ENCODE data around the gene LEMD2.

GRCh38 chr6:33740794-33741193 lies 48.1 kb downstream of the LEMD2 start:
- TF ChIP-seq EZH2 (IDR thresholded peaks at IDR 0.05): no peak
- TF ChIP-seq POLR2AphosphoS5 (IDR thresholded peaks at IDR 0.05; ENCODE audit: borderline replicate concordance, low read depth, low read length): no peak
- no peak for TF ChIP-seq FOXP2 (optimal IDR thresholded peaks at IDR 0.05; ENCODE audit: control extremely low read depth, extremely low read length, insufficient read depth)

Measured in SK-N-MC (cell line).